Subcutaneous adipose tissue (tissue), 4 donors: Measurements from ENCODE around the gene ZNF521. TPM values are rescaled to one million over a fixed set of nuclear protein-coding genes. Genes with fewer than 3 reads are reported as not detected.

Experiments used
- CTCF ChIP-seq: fragments of 450-650 bp; IDR thresholded peaks from one replicate; pipeline ENCODE4 v1.5.1; 2016; ENCODE audit warnings: low read depth, mild to moderate bottlenecking, control low read depth, antibody characterized with exemption, moderate library complexity
- total RNA-seq, 4 donors: library from RNA; depleted of rRNA; stranded (reverse); fragments of >200 nt; gene quantifications; one replicate each; pipeline ENCODE4 v1.1.0, GENCODE V29; 2016

The ZNF521 gene
- total RNA-seq, 4 donors from 2014 or later, result 20.7 to 56.2 (median 37.4) TPM

GRCh38 chr18:25225151-25225550 is 126.8 kb downstream of the ZNF521 start:
- TF ChIP-seq CTCF, result no peak

- TF ChIP-seq CTCF, result no peak
Measured at GRCh38 chr18:25223899-25224886, 127.8 kb downstream of the ZNF521 start.

DNA sequence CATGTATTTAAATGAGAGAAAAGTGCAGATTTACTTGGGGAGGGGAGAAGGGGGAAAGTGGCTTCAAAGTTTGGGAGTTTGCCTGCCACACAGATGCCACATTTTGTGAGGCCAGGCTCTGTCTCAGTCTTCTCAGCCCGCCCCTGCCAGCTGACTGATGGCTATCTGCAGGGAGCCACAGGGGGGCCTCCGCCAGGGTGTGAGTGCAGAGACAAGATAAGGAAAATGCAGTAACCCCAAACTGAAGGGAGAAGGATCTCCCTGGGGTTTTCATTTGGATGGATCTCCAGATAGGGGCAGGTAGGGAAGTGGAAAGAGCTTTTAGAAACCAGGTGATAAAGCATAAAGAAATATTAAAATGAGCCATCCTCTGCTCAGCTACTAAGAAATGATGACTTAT is 128.8 kb downstream of the ZNF521 start:
- TF ChIP-seq CTCF, result no peak

GRCh38 chr18:25222648-25223047 is 129.3 kb downstream of the ZNF521 start:
- no peak for TF ChIP-seq CTCF

GRCh38 chr18:25210622-25211021 is 141.3 kb downstream of the ZNF521 start:
- TF ChIP-seq CTCF, result no peak

- TF ChIP-seq CTCF, result no peak
Measured at GRCh38 chr18:25192065-25192464, 159.9 kb downstream of the ZNF521 start.

GRCh38 chr18:25190472-25190871 is 161.5 kb downstream of the ZNF521 start:
- no peak for TF ChIP-seq CTCF
